NT2/D1 (cell line): ENCODE measurements around the gene MEF2C.

Experiments used
- DNase-seq: peaks from one replicate; pipeline ENCODE4 v3.0.0-alpha.2; 2011; ENCODE audit warnings: low read depth, low spot score
- H3K27me3 ChIP-seq: 2 replicates; pipeline ENCODE4 v1.6.0; 2011; ENCODE audit warnings: mild to moderate bottlenecking; ENCODE audit not compliant: insufficient read length, insufficient read depth
- H3K36me3 ChIP-seq: 2 replicates; pipeline ENCODE4 v1.6.1; 2011; ENCODE audit warnings: mild to moderate bottlenecking, low read length, mixed read lengths; ENCODE audit not compliant: insufficient read depth, insufficient read length
- H3K4me1 ChIP-seq: 2 replicates; pipeline ENCODE4 v1.5.1; 2011; ENCODE audit not compliant: insufficient read depth, insufficient read length
- H3K4me3 ChIP-seq: 2 replicates; pipeline ENCODE4 v1.5.1; 2011; ENCODE audit warnings: low read depth; ENCODE audit not compliant: insufficient read length
- H3K9ac ChIP-seq: 2 replicates; pipeline ENCODE4 v1.6.0; 2011; ENCODE audit warnings: low read depth; ENCODE audit not compliant: insufficient read length
- H3K9me3 ChIP-seq: 2 replicates; pipeline ENCODE4 v1.5.1; 2011; ENCODE audit warnings: mild to moderate bottlenecking, low read length; ENCODE audit not compliant: insufficient read depth
- SUZ12 ChIP-seq: IDR thresholded peaks from 2 replicates; pipeline ENCODE4 v1.6.1; 2011; ENCODE audit not compliant: insufficient read length, insufficient read depth; ENCODE audit errors: extremely low read depth
- YY1 ChIP-seq: IDR thresholded peaks from 2 replicates; pipeline ENCODE4 v1.6.1; 2011; ENCODE audit not compliant: insufficient read length, insufficient read depth
- ZNF274 ChIP-seq: IDR thresholded peaks from 2 replicates; pipeline ENCODE4 v1.6.1; 2011; ENCODE audit warnings: mild to moderate bottlenecking, low read depth, low read length

The MEF2C gene

DNA sequence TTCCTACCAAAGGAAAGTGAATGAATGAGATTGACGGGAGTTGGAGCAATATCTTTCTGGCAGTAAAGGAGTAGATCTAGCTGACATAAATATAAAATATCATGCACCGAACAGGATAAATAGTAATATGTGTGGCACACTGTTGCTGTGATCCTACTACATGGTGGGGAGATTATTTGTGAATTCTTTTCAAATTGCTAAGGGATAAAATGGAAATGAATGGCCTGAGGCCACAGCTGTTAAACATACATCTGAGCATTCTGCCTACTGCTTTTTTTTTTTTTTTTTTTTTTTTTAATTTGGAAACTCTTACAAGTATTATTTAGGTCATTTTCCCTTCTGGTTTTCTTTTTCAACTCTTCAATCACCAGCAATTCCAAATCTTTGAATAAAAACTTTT, 66.8 kb downstream of the MEF2C start:
- no peak overlapping the region for H3K9ac ChIP-seq
- TF ChIP-seq YY1, result no peak
- TF ChIP-seq SUZ12, result no peak
- no peak for TF ChIP-seq ZNF274
- no peaks in the 10 kb centered on the region for H3K36me3 ChIP-seq
- H3K9me3 ChIP-seq, result no peaks in the 10 kb centered on the region
- H3K4me3 ChIP-seq, result no peak overlapping the region
- no peaks in the 10 kb centered on the region for H3K27me3 ChIP-seq
- H3K4me1 ChIP-seq, result no peaks in the 10 kb centered on the region
- DNase-seq, result no peak

DNA sequence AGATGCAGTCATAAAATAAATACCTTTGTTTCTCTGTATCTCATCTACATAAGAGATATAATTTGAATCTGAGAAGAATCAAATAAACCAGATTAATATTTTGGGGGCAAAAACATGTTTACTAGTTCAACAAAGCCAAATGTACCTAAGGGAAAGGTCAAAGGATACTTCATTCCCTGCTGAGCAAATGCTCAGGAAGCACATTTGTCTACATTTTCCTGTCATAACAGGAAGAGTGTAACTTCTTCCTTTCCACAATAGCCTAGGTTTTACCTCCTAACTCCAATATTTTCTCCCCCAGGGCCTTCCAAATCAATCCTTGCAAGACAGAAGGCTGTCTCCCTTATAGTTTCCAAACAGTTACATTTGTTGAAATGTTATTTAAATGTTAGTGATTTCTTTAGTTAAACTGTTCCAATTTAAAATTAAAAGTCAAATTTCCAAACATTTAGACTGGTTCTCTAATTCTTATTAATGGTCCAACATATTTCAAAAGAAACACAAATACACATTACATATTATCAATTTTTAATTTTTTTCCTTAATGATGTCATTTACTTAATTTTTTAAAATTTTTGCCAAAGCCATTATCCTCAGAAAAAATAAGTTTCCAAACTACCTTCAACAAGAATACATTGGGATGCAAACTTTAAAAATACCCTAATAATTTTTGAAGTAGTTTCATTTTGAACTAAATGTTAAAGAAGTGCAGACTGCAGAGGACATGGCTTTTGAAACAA, 67.8 kb downstream of the MEF2C start:
- H3K4me3 ChIP-seq, result no peak overlapping the region

DNA sequence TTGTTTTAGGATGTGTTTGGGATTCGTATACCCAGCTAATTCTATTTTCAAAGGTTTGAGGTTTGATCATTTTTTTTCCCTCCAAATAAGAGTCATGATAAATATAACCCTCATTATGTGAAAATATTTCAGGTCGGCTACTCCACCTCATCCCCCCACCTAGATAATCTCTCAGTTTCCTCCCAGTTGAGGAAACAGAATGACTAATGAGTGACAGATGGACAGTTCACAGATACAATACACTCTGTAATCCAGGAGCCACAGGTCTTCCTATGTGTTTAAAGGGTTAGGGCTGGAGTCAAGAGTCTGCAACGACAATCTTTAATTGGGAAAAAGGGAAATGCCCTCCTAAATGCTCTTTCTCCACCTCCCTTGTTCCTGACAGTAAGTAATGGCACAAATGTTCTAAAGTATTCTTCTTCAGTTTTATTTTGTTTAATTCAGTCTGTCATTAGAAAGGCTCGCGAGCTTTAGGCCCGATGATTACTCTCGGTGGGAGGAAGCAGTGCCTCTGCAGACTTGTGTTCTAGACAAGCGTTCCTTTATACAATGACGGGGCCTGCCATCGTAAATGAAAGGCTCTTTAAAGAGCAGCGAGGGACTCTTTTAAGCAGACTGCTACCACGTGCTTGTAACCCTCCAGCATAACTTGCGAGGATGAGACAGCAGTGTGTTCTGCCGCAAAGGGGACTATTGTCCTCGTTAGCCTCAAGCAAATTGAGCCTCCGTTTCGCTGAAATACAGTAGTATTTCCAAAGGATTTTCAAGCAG, 69.0 kb downstream of the MEF2C start:
- no peak for TF ChIP-seq SUZ12
- TF ChIP-seq YY1, result no peak
- no peak for TF ChIP-seq ZNF274
- Histone ChIP-seq H3K4me3 (no peak overlapping the region), H3K4me1 (no peaks in the 10 kb centered on the region), H3K9ac (no peak overlapping the region), H3K9me3 (no peaks in the 10 kb centered on the region), H3K27me3 (no peaks in the 10 kb centered on the region), H3K36me3 (no peaks in the 10 kb centered on the region)
- no peak for DNase-seq

More for the DNA sequence above, 67.8 kb downstream of the MEF2C start:
- DNase-seq, result no peak
- no peak for TF ChIP-seq SUZ12
- no peak for TF ChIP-seq YY1
- TF ChIP-seq ZNF274, result no peak
- no peak overlapping the region for H3K9ac ChIP-seq
- H3K27me3 ChIP-seq, result no peaks in the 10 kb centered on the region
- no peaks in the 10 kb centered on the region for H3K9me3 ChIP-seq
- H3K4me1 ChIP-seq, result no peaks in the 10 kb centered on the region
- no peaks in the 10 kb centered on the region for H3K36me3 ChIP-seq

DNA sequence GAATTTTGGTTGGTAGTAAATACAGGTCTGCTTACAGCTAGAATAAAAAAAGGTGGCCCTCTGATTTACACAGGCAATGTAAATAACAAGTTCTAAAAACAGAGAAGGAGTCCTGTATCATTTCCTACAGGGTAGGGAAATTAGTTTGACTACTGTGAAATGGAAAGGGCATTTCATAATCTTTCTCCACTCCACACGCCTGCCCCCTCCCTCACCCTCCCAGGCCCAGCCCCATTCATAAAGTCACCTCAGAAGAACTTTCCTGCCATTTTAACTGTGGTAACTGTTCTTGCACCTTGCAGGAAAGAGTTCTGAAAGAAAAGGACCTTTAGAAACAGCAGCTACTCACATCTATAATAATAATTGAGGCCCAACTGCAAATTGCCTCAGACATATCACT, 69.7 kb downstream of the MEF2C start:
- H3K4me3 ChIP-seq, result no peak overlapping the region
- DNase-seq, result no peak
- no peak overlapping the region for H3K9ac ChIP-seq
- H3K27me3 ChIP-seq, result no peaks in the 10 kb centered on the region
- TF ChIP-seq YY1 (no peak), SUZ12 (no peak), ZNF274 (no peak)
- no peaks in the 10 kb centered on the region for H3K9me3 ChIP-seq
- H3K4me1 ChIP-seq, result no peaks in the 10 kb centered on the region
- H3K36me3 ChIP-seq, result no peaks in the 10 kb centered on the region

DNA sequence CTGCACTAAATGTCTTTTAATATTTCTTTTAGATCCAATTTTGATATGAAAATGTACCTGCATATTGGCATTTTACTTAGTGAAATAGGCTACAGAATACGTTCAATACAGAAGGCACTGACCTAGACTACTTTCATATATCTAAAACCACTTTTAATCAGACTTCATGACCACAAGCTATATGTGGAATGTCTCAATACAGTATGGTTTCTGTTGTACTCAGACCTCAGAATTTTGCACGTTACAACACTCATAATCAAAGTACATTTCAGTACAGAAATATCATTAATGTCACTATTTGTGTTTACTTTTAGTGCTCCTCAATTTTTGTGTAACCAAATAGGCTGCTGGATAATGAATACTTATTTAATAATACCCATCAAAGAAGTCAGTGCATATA, 74.8 kb downstream of the MEF2C start:
- no peaks in the 10 kb centered on the region for H3K36me3 ChIP-seq

GRCh38 chr5:88807327-88807726, 75.7 kb downstream of the MEF2C start:
- no peak overlapping the region for H3K4me3 ChIP-seq
- H3K4me1 ChIP-seq, result no peaks in the 10 kb centered on the region
- no peak overlapping the region for H3K9ac ChIP-seq
- DNase-seq, result no peak
- no peaks in the 10 kb centered on the region for H3K27me3 ChIP-seq
- no peaks in the 10 kb centered on the region for H3K36me3 ChIP-seq
- TF ChIP-seq ZNF274 (no peak), SUZ12 (no peak), YY1 (no peak)
- H3K9me3 ChIP-seq, result no peaks in the 10 kb centered on the region

More for the DNA sequence above, 74.8 kb downstream of the MEF2C start:
- Histone ChIP-seq H3K9me3 (no peaks in the 10 kb centered on the region), H3K4me3 (no peak overlapping the region), H3K27me3 (no peaks in the 10 kb centered on the region), H3K9ac (no peak overlapping the region), H3K4me1 (no peaks in the 10 kb centered on the region)
- TF ChIP-seq ZNF274 (no peak), SUZ12 (no peak), YY1 (no peak)
- no peak for DNase-seq

GRCh38 chr5:88806338-88806737, 76.6 kb downstream of the MEF2C start:
- no peak for DNase-seq
- TF ChIP-seq SUZ12 (no peak), YY1 (no peak), ZNF274 (no peak)
- H3K9ac ChIP-seq, result no peak overlapping the region

More at GRCh38 chr5:88806338-88806737, 76.6 kb downstream of the MEF2C start:
- Histone ChIP-seq H3K36me3 (no peaks in the 10 kb centered on the region), H3K4me1 (no peaks in the 10 kb centered on the region), H3K9me3 (no peaks in the 10 kb centered on the region), H3K27me3 (no peaks in the 10 kb centered on the region), H3K4me3 (no peak overlapping the region)
